GM21717 (cell line): ENCODE data around the gene ZNF552.
A peak's percentile ranks its signal among the peaks of the same experiment; 100 is the strongest.

Source experiments
- ATAC-seq: cut with Tn5 transposase; IDR thresholded peaks from one replicate; pipeline ENCODE4 v1.9.1; 2021; ENCODE audit warnings: mild to moderate bottlenecking, moderate library complexity; ENCODE audit not compliant: unreplicated experiment

Gene ZNF552

DNA sequence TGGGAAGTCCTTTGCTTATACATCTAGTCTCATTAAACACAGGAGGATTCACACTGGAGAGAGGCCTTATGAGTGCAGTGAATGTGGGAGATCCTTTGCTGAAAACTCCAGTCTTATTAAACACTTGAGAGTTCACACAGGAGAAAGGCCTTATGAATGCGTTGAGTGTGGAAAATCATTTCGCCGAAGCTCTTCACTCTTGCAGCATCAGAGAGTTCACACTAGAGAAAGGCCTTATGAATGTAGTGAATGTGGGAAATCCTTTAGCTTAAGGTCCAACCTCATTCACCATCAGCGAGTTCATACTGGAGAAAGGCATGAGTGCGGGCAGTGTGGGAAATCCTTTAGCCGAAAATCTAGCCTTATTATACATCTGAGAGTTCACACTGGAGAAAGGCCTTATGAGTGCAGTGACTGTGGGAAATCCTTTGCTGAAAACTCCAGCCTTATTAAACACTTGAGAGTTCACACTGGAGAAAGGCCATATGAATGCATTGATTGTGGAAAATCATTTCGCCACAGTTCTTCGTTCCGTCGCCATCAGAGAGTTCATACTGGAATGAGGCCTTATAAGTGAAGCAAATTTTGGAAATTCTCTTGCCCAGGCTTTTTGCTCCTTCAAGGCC lies 35.4 kb downstream of the ZNF552 start:
- ATAC-seq = no peak

DNA sequence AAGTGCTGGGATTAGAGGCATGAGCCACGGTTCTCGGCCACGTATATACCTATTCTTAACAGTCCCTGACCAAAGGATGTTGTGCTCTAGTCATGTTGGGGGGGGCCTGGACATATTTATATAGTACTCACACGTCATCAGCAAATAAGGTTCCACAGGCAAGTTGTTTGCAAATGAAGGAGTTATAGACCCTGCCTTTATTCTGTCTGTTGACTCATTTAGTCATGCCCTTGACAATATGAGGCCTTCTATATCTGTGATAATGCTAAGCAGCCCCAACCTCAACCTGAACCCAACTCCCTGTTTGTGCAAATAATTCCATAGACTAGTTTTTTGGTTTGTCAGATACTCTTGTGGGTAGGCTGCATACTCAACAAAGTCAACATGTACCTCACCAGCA lies 36.4 kb downstream of the ZNF552 start:
- no peak for ATAC-seq

GRCh38 chr19:57776764-57777296 lies 37.9 kb downstream of the ZNF552 start:
- no peak for ATAC-seq

DNA sequence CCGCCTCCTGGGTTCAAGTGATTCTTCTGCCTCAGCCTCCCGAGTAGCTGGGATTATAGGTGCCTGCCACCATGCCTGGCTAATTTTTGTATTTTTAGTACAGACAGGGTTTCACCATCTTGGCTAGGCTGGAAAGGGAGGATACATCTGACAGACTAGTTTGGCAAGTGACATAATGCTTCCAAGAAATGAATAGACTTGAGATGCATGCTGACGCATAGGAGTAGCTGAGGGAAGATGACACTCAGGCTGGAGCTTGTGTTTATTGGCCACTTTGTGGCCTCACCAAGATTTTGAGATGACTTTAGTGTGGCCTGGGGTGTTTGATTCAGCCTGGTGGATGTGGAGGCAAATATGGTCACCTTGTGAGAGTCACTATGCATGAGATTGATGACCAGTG lies 41.2 kb downstream of the ZNF552 start:
- no peak for ATAC-seq

DNA sequence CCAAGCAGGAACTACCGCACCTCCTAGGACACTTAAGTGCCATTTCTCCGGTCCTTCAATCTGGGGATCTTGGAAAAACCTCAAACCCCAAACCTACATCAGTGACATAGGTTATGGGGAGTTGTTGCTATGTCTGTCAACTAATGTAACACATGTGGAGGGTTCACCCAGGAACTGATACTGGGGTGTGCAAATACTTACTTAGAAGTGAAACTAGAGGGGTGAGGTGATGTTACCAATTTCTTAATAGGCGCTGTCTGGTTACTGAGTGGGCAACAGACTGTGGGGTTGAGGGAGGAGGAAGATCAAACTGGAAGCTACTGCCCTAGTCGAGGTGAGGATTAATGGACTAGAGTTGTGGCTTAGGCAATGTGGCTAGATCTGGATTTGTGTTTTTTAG lies 43.3 kb downstream of the ZNF552 start:
- no peak for ATAC-seq

DNA sequence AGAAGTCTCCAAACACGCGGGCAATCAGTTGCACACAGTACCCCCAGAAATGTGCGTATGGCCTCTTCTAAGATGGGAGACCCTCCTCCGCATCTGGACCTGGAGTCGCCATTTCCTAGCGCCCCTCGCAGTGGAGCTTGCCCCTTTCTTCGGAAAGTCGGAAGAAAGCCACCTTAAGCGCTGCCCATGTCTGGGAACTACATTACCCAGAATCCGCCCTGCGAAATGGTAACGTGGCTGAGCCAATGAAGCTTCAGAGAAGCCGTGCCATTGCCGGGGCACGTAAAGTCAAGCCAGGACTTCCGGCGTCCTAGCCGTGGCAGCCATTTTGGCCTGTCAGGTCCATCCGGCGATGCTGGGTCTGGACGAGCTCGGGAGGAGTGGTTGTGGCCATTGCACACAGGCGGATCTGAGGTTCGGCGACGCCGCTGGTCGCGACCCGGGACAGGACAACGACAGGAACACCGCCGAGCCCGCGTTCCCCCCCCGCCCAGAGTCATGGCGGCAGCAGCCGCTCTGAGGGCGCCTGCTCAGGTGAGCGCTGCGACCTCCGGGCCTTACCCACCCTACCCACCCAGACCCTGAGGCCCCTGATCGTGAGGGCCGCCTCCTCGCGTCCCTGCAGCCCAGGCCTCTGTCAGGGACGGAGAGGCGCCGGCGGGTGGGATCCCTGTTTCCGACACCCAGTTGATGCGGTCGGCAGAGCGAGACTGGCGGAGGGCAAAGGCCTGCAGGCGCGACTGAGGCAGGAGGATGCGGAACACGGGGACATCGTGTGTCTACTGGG lies 45.2 kb downstream of the ZNF552 start, which contains the start of gene ZNF586:
TSS of gene ZNF586 (plus strand) at position 332 of the 787 bp plus-strand sequence. CDS start at position 499, 167 bp downstream.
- ATAC-seq = peak; percentile 92

DNA sequence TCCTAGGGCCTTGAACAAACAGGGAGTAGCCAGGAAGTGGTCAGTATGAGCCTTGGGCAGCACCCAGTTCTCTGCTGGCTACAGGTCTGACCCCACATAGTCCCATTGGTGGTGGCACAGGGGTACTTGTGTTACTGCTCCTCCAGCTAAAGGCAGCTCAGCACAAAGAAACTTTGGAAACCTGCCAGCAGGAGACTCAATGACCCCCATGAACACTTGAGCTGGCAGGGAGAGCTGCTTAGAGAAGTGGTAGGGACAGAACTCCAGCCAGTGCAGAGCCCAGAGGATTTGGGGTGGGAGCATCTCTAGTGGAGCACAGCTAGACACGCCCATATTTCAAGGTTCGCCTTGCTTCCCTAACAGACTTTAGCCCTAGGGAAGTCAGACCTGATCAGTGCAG lies 55.6 kb downstream of the ZNF552 start:
- no peak for ATAC-seq

DNA sequence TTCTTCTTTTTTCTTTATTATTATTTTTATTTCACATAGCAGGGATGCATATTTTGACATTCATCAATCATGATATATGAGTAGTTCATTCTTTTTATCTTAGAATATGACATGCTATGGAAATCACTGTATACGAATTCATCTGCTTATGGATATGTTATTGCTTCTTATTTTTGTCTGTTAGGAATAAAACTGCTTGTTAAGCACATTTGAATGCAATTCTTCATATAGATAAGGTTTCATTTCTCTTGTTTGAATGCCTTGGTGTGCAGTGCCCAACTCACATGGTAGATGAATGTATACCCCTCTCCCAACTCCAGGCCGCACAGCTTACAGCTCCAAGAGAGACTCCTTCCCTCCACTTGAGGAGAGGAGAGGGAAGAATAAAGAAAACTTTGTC lies 56.8 kb downstream of the ZNF552 start:
- no peak for ATAC-seq
